ENCODE results near the gene PAIP2.

GRCh38 chr5:139364466-139364865 lies 22.8 kb downstream of the PAIP2 start:
- TF ChIP-seq CTCF (IDR thresholded peaks at IDR 0.05; ENCODE audit: poor library complexity) (no peak), EZH2 (IDR thresholded peaks at IDR 0.05; ENCODE audit: borderline replicate concordance) (no peak)
